ENCODE measurements around the gene CCL21. TPM values are rescaled to one million over a fixed set of nuclear protein-coding genes. Genes with fewer than 3 reads are reported as not detected.

Gene CCL21
- total and polyA plus RNA-seq, 7 donors, result 1.4 to 214 (median 129) TPM

DNA sequence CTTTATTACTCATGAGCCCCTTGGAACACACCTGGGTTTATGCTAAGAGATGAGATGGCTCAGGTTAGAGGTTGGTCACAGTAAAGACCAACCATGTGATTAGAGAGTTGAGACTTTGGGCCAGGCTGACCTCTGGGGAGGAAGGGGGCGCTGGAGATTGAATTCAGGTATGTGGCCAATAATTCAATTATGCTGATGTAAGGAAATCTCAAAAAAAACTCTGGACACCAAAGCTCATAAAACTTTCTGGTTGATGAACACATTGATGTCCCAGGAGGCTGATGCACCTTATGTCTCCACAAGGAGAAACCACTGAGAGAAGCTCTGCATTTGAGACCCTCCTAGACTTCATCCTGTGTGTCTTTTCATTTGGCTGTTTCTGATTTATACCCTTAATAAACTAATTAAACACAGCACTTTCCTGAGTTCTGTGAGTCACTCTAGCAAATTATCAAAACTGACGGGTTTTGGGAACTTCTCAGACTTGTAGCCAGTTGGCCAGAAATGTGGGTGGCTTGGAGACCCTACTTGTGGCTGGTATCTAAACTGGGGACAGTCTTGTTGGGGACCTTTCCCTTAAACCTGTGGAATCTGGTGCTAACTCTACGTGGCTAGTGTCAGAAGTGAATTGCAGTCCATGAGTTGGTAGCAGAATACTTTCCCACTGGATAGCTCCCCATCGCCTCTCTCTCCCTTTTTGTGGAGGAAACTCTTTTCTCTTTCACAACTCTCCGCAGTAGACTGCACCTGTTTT, 40.0 kb downstream of the CCL21 start:
- no peaks in the 10 kb centered on the region for H3K27me3 ChIP-seq
- no peak overlapping the region for H3K4me3 ChIP-seq
- peaks cover 0 to 14% (median 9%) of the 10 kb centered on the region in 4 donors for H3K4me1 ChIP-seq
- peaks cover 0 to 6% (median 0%) of the 10 kb centered on the region in 4 donors for H3K36me3 ChIP-seq
- DNase-seq, result no peak
- intact Hi-C loops (cut with DNase I), result loop anchor here (10.0 kb wide), 1 partner anchor 1075 kb away; the partner anchor contains the start of genes GBA2 and RGP1
- WGBS, 2 donors, result 94 to 95% methylated on average over 5 of the region's 5 CpGs
- no peak for TF ChIP-seq CTCF (IDR thresholded peaks at IDR 0.05)
- no peak for TF ChIP-seq POLR2A (IDR thresholded peaks at IDR 0.05)
- TF ChIP-seq EP300 (IDR thresholded peaks at IDR 0.05), result no peak
- TF ChIP-seq POLR2AphosphoS5 (IDR thresholded peaks at IDR 0.05), result no peak
- no peaks in the 10 kb centered on the region for H3K9me3 ChIP-seq
- H3K27ac ChIP-seq, result no peak overlapping the region

DNA sequence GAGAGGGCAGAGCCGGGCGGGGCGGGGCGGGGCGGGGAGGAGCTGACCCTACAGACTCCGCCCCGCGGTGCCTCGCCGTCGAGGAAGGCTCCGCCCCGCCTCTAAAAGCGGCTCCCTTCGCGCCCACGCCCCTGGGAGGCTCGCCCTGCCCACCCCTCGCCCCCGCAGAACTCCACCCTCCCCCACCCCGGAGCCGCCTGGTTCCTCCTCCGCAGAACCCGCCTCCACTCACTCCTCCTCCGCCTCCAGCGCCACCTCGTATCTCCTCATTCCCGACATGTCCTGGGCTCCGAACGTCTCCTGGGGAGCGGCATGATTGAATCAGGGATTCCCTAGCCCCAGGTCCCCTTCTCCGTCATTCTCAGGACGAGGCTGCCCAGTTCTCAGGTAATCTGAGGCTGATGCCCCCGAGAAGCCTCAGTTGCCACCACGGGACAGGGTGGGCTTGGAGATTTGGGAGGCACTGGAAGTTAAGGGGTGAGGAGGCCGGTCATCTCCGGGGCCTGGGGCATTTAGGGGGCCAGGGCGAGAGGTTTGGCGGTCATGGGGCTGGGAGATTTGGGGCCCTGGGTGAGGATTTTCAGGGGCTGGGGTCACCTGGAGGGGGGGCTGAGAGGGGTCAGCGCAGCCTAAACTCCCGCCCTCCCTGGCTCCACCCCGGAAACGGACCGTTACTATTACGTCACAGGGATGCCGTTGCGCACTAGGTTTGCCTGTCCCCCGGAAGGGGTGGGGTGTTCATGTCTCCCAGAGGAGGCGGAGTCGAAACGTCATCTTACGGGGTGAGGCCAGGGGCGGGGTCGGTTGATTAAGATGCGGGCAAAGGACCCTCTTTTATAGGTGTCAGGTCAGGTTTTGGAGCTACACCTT, 44.3 kb downstream of the CCL21 start:
- Histone ChIP-seq H3K9me3 (no peaks in the 10 kb centered on the region), H3K4me3 (peak overlapping the region; percentile 72 to 81 (median 78)), H3K27ac (peak overlapping the region; percentile 96 to 100 (median 100)), H3K36me3 (peaks cover 0 to 29% (median 3%) of the 10 kb centered on the region in 4 donors), H3K4me1 (peaks cover 0 to 25% (median 19%) of the 10 kb centered on the region in 4 donors), H3K27me3 (no peaks in the 10 kb centered on the region)
- TF ChIP-seq EP300 (IDR thresholded peaks at IDR 0.05) (peak in 2 of 4 donors; percentile 10 to 48), POLR2AphosphoS5 (IDR thresholded peaks at IDR 0.05) (peak; percentile 90 to 99 (median 98)), CTCF (IDR thresholded peaks at IDR 0.05) (no peak), POLR2A (IDR thresholded peaks at IDR 0.05) (peak; percentile 92 to 94)
- peak; percentile 99 for DNase-seq
- WGBS, 2 donors, result 1 to 3% methylated on average over 55 of the region's 55 CpGs
- intact Hi-C loops (cut with DNase I), result loop anchor here (2.0 to 10.0 kb wide), 4 partner anchors 35 to 1079 kb away; partner anchors contain the start of genes DNAJB5, GBA2, RGP1 and RPP25L

DNA sequence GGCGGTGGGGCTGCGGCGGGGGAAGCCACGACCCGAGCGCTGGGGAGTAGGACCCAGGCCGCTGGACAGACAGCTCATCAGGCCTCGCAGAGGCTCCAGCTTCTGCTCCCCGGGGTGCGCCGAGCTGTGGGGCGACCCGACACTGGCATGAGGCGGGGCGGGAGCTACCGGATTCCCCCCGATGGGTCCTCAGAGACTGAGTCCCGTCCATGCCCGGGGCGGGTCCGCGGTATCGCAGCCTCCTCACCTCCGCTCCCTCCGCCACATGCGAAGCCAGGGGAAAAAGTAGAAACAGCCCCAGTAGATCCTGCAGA, 44.9 kb downstream of the CCL21 start:
- no peaks in the 10 kb centered on the region for H3K9me3 ChIP-seq
- 1 to 2% methylated on average over 26 of the region's 26 CpGs for WGBS, 2 donors
- peaks cover 0 to 35% (median 7%) of the 10 kb centered on the region in 4 donors for H3K36me3 ChIP-seq
- intact Hi-C loops (cut with DNase I), result loop anchor here (2.0 to 10.0 kb wide), 4 partner anchors 36 to 1080 kb away; partner anchors contain the start of genes DNAJB5, GBA2, RGP1 and RPP25L
- TF ChIP-seq CTCF (IDR thresholded peaks at IDR 0.05) (no peak), POLR2A (IDR thresholded peaks at IDR 0.05) (peak in 1 of 2 donors; percentile 9), POLR2AphosphoS5 (IDR thresholded peaks at IDR 0.05) (peak in 1 of 4 donors; percentile 15), EP300 (IDR thresholded peaks at IDR 0.05) (no peak)
- H3K27me3 ChIP-seq, result no peaks in the 10 kb centered on the region
- peaks cover 0 to 25% (median 19%) of the 10 kb centered on the region in 4 donors for H3K4me1 ChIP-seq
- H3K27ac ChIP-seq, result peak overlapping the region; percentile 96 to 100 (median 100)
- DNase-seq, result no peak
- H3K4me3 ChIP-seq, result peak overlapping the region; percentile 72 to 81 (median 78)

DNA sequence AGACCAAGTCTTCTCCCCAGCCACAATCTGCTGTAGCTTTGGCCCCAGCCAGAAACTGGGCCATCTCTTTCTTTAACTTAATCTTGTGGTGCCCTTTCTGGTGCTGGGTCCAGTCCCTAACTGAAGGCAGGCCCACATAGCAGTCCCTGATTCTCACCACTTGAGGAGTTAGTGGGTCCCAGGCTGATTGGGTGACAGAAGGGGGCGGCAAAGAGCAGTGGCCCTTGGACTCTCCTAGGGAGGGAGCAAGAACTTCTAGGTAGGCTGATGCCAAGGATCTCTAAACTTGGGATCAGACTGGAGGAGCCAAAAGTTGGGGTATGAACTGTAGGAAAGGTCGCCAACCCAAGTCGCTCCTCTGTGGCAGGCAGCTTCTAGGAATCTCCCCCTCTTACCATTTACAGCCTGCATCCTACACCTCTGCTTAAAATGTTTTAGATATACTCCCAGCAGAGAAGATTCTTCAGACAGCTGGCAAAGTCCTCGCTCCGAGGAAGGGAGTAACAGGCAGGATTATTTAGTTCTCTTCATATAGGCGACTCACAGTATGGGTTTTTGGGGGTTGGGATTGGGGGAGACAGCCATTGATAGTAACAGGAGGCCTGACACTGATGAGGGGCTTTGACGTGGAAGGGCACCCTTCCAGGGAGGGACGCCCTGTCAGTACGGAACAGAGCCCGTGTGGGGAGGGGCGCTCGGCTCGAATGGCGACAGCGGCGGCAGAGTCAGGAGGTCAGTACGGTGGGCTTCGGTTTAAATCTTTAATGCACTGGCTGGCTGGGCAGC, 45.5 kb downstream of the CCL21 start:
- Histone ChIP-seq H3K4me1 (peaks cover 0 to 25% (median 19%) of the 10 kb centered on the region in 4 donors), H3K27ac (peak overlapping the region; percentile 96 to 100 (median 100)), H3K4me3 (peak overlapping the region; percentile 72 to 81 (median 78)), H3K9me3 (no peaks in the 10 kb centered on the region), H3K27me3 (no peaks in the 10 kb centered on the region), H3K36me3 (peaks cover 0 to 38% (median 9%) of the 10 kb centered on the region in 4 donors)
- peak; percentile 90 for DNase-seq
- WGBS, 2 donors, result 7 to 13% methylated on average over 18 of the region's 18 CpGs
- TF ChIP-seq POLR2A (IDR thresholded peaks at IDR 0.05) (no peak), EP300 (IDR thresholded peaks at IDR 0.05) (no peak), POLR2AphosphoS5 (IDR thresholded peaks at IDR 0.05) (peak in 3 of 4 donors; percentile 5 to 39 (median 27)), CTCF (IDR thresholded peaks at IDR 0.05) (peak; percentile 58 to 92 (median 77))
- intact Hi-C loops (cut with DNase I), result loop anchor here (2.0 to 10.0 kb wide), 4 partner anchors 36 to 1080 kb away; partner anchors contain the start of genes DNAJB5, GBA2, RGP1 and RPP25L
